HG03060 (cell line): Measurements from ENCODE around the gene EPC2.

Experiments
- ATAC-seq: cut with Tn5 transposase; IDR thresholded peaks from one replicate; pipeline ENCODE4 v1.9.1; 2021; ENCODE audit warnings: low read depth, moderate number of reproducible peaks; ENCODE audit not compliant: unreplicated experiment

The EPC2 gene

DNA sequence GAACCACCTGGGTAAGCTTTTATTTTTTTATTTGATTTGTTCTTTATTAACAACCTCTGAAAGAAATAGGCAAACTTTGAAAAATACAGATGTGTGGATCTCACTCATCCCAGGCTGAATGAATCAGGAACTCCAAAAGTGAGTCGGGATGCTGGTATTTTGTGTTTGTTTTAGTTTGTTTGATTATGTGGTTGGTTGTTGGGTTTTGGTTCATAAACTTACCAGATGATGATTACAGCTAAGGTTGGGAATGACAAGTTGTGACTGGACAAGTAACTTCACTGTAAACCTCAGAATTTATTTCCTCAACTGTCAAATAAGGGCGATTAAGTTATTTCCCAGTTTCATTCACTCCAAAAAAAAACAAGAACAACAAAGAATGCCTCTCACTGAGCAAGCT is 150.0 kb downstream of the EPC2 start:
- ATAC-seq, result no peak

DNA sequence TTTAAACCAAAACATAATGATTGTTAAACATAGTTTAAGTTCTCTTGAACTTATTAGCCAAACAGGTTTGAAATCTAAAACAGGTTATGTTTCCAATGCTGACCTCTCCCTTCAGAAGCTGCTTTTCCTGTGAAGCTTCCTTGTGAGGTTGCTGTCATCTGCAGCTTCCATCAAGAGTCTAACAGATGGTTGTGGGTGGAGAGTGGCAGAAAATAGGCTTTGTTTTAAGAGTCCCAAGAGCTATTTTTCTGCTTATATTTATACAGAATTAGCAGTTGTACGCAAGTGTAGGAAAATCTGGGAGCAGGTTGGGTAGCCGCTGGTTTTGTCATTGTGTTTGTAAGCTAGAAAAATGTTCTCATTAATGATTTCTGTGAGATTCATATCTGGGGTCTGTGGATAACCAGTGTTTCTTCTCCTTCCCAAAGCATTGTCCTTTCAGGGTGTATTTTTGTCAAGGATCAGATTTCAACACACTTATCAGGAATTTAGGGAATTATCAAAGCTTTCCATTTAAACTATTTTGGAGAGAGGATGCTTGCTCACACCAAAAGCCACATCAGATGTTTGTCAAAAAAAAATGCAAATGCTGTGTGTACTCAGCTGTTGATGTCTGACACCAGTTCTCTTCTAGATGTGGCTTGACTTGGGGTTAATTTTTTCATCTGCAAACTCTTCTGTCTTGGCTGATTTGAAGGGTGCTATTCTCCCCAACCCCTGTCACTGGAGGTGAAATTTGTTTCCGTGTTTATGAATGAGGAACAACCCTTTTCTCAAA is 152.4 kb downstream of the EPC2 start:
- no peak for ATAC-seq

DNA sequence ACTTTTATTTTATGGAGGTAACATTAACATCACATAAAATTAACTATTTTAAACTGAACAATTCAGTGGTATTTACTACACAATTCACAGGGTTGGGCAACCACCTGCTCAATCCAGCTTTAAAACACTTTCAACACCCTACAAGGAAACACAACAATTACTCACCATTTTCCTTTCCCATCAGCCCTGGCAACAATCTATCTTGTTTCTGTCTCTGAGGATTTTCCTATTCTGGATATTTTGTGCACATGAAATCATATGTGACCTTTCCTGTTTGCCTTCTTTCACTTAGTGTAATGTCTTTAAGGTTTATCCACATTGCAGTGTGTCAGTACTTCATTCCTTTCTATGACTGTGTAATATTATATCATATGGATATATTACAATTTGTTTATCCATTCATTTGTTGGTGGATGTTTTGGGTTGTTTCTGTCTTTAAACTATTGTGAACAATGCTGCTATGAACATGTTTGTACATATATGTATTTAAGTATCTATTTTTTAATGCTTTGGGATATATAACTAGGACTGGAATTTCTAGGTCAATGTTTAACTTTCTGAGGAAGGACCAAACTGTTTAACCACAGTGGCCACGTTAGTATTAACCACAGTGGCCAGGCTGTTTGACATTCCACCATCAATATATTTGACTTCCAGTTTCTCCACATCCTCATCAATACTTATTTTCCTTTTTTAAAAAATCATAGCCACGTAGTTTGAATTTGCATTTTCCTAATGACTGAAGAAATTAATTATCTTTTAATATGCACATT is 158.1 kb downstream of the EPC2 start:
- no peak for ATAC-seq

DNA sequence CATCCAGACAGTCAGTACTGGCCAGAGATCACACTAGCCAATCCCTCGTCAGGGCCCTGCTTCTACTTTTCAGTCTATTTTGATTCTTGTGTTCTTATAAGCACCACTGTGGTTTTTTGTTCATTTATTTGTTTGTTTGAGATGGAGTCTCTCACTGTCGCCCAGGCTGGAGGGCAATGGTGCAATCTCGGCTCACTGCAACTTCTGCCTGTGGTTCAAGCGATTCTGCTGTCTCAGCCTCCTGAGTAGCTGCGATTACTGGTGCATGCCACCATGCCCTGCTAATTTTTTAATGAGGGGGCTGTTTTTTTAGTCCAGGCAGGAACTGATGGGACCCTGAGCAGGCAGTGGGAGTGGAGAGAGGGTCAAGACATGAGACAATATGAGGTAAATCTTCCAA is 165.5 kb downstream of the EPC2 start:
- no peak for ATAC-seq

DNA sequence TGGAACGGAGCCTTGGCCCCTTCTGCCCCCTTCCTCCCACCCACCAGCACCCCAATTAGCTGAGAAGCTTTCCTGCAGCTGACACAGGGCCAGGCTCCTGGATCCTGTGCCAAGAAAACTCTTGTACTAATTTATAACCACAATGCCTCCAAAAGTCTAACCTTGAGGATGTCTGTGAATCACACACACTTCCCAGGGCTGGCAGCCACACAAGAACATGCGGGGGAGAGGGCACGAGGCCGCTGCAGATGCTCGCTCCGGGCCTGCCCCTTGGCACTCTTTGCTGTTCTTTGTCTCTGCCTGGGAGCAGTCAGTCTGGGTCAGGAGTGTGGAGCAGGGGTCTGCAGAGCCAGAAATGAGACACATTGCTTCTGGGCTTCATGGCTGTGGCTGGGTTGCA is 167.8 kb downstream of the EPC2 start:
- no peak for ATAC-seq

DNA sequence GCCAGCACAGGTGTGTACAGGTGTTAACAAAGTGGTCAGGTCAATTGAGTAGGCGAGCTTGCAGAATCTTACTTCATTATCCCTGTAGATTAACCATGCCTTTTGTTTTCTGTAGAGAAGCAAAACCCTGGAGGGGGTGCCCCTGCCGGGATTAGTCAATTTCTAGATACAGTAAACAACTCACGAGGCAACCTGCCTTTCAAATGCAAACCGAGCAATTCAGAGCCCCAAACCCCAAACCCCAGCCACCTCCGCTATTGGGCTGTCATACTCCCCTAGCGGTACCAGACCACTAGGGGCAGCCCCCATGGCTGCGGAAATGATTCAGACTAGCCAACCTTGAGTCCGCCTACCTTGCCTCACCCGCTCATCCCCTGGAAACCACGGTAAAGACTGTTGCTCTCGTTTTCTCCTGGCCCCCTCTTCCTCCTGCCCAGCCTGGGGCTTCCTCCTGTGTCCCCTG is 169.1 kb downstream of the EPC2 start:
- peak; percentile 97 for ATAC-seq

DNA sequence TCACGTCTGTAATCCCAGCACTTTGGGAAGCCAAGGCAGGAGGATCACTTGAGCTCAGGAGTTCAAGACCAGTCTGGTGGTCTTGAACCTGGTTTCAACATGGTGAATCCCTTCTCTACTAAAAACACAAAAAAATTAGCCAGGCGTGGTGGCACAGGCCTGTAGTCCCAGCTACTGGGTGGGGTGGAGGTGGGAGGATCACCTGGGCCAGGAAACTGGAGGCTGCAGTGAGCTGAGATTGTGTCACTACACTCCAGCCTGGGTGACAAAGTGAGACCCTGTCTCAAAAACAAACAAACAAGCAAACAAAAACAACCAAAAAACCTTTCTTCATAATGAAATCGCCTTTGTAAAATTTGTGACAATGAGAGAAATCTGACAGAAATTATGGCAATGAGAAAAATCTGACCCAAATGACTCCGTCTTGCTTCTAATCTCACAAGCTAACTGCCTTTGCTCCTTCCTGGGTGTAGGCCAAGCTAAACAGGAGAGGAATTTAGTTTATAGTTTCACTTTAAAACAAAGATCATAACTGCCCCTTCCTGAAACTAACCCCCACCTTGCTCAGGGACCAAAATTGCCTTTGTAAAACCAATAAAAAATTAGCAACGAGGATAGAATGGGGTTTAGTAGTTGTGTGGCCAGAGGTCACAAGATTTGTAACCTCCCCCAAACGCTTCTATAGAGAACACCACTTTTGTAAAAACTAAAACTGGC is 169.8 kb downstream of the EPC2 start:
- no peak for ATAC-seq

DNA sequence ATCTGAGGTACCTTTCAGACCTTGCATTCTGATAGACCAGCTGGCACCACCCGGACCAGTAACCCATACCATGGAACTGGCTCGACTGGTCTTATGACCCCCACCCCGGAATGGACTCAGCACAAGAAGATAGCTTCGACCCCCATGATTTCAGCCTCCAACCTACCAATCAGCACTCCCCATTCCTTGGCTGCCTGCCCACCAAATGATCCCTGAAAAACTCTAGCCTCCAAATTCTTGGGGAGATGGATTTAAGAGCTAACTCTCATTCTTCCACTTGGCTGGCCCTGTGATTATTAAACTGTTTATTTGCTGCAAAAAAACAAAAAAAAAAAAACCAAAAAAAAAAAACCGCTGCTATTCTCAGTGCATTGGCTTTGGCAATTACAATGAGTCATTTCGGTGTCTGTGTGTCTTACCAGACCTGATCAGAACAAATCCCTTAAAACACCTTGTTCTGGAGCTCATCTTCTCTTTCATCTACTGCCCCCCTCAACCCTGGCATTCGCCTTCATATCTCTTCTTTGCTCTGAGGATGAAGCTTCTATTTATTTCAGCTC is 170.4 kb downstream of the EPC2 start:
- no peak for ATAC-seq

DNA sequence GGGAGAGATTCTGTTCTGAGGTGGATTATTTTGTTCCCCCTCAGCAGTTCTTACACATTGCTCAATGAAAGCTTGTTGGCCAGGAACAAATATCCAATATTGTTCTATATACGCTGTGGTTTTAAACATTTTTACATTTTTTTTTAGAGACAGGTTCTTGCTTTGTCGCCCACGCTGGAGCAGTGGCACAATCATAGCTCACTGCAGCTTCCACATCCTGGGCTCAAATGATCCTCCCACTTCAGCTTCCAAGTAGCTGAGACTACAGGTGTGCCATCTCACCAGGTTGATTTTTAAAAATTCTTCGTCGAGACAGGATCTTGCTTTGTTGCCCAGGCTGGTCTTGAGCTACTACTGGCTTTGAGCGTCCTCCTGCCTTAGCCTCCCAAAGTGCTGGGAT is 171.6 kb downstream of the EPC2 start:
- no peak for ATAC-seq

DNA sequence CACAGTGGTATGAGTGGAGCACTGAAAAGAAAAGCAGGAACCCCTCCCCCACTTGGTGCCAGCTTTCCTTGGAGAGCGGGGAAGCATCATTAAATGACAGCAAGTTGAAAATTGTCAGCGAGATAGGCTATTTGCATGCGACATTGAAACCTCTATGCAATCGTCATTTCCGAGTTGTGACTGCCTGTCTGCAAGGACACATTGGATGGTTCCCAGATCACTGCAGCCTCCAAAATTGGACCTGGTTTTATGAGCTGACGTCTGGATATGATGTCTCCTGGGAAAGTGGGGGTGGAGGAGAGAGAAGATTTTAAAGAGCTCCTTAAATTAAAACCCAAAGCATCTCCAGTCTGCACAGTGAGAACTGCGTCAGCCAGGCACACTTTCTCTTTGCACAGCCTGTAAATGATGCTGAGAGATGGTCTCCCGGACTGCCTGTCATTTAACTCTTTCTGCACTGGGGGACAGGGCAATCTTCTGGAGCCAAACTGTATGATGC is 172.7 kb downstream of the EPC2 start:
- no peak for ATAC-seq

DNA sequence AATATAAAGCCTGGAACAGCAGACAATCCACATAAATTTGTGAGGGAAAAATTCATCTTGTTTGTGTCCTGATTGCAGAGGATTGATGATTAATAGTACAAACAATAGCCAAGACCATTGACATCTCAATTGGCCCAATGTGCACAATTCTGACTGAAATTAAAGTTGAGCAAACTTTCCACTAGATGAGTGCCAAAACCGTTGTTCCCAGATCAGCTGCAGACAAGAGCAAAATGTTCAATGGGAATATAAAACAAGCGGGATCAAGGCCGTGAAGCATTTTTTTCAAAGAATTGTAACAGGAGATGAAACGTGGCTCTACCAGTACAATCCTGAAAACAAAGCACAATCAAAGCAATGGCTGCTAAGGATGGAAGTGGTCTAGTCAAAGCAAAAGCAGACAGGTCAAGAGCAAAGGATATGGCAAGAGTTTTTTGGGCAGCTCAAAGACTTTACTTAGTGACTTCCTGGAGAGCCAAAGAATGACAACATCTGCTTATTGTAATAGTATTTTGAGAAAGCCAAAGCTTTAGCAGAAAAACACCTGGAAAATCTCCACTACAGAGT is 174.6 kb downstream of the EPC2 start:
- ATAC-seq, result no peak

DNA sequence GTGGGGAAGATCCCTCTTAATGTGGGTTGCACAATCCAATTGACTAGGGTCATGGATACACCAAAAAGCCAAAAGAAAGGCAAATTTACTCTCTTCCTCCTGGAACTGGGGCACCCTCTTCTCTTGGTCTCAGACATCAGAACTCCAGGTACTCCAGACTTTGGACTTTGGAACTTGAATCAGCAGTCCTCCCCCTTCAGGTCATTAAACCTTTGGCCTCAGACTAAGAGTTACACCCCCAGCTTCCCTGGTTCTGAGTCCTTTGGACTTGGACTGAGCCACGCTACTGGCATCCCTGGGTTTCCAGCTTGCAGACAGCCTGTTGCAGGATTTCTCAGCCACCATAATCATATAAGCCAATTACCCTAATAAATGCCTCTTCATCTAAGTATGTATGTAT is 179.6 kb downstream of the EPC2 start:
- ATAC-seq, result no peak

DNA sequence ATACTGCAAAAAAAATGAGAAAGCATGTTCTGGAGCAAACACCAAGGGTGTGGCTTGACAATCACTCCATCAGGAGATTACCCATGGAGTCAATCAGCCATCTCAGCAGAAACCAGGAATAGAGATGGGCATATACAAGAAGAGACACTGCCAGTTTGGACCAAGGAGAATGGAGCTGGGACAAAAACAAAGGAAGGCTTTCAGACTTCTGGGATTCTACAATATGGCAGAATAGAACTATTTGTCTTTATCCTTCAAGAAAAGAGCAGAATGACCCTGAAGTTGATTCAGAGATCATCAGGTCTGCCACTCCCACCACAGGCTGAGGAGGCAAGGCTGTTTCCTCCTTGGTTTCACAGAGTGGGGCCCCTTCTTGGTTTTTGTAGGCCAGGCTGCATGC is 182.2 kb downstream of the EPC2 start:
- ATAC-seq, result no peak

DNA sequence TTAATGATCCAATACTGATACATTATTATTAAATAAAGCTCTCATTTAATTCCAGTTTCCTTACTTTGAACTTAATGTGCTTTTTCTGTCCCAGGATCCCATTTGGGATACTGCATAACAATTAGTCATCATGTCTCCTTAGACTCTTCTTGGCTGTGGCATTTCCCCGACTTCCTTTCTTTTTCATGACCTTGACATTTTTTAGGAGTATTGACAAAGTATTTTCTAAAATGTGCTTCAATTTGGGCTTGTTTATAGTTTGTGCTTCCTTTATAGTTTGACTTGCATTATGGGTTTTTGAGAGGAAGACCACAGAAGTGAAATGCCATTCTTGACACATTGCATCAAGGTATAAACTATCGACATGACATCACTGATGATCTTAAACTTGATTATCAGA is 184.4 kb downstream of the EPC2 start:
- ATAC-seq, result no peak

DNA sequence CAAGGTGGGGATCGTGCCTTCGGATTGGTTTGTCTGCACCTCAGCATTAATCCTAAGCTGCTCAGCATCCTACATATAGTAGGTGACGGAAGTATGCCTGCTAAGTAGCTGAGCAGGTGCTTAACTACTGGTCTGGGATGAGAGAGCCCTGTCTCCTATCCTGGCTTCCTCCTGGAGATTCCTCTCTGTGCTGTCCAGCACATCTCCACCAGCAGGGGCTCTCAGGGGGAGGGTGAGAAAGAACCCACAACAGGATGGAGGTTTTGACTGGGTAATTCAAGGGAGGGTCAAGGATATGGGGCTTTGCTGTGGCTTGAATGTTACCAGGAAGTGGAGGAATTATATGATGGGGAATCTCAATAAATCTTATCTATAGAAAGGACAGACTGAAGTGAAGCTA is 185.1 kb downstream of the EPC2 start:
- ATAC-seq, result no peak

DNA sequence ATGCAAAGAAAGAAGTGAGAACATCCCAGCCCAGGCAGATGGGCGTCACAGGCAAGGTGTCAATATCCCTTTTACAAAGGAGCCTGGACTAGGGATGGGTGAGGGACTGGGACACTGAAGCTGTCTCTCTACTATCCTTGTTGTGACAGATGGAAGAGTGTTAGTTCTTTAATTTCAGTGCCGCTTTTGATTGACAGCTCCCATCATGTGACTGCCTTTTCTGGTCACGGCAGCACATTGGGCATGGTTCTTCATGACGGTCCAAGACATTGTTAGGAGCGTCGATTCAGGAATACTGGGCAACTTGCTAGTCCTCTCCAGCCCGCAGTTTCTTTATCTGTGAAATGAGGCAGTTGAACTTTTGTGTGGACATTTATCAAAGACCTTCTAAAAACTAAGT is 188.1 kb downstream of the EPC2 start:
- no peak for ATAC-seq
